Right ventricle myocardium superior (tissue), 1 donor: ENCODE data around the gene PARP12. TPM values are rescaled to one million over a fixed set of nuclear protein-coding genes. Genes with fewer than 3 reads are reported as not detected.
A peak's percentile ranks its signal among the peaks of the same experiment; 100 is the strongest.

ENCODE experiments used
- ATAC-seq: fragments of 200-7000 bp; cut with Tn5 transposase; one replicate; pipeline ENCODE4 v1.9.1; 2020; ENCODE audit warnings: mild to moderate bottlenecking; ENCODE audit not compliant: poor library complexity
- DNase-seq: peaks from one replicate; pipeline ENCODE4 v3.0.0-alpha.2; 2020
- intact Hi-C: fragments of 100-400 bp; cut with DNase I; formaldehyde crosslinking; loops from one replicate; pipeline ENCODE4 v1.11.2; 2022
- total RNA-seq: library from RNA; stranded (reverse); fragmentation: NEBNext Ultra II Directional; extraction: Animal tissue kit (Norgen Biotek cat#: 25700); gene quantifications from one replicate; pipeline ENCODE4 v1.2.1, GENCODE V29; 2021
- donor health status: DM: no; HTN: yes; CAD: no; lungs with severe emphysema.

Gene PARP12
- total RNA-seq, 1 donor from 2014 or later: 10.5 TPM

GRCh38 chr7:140061607-140061930 is 1.2 kb downstream of the PARP12 start:
- intact Hi-C loops: loop anchor here (5.0 kb wide), 1 partner anchor 116 kb away; the partner anchor contains the start of gene KDM7A
- no peak for ATAC-seq
- no peak for DNase-seq

- intact Hi-C loops: loop anchor here (5.0 kb wide), 1 partner anchor 116 kb away; the partner anchor contains the start of gene KDM7A
- peak; percentile 76 for DNase-seq
- peak; percentile 50 for ATAC-seq
Observed at GRCh38 chr7:140060788-140061606, 1.8 kb downstream of the PARP12 start.

GRCh38 chr7:140060243-140060630 is 2.5 kb downstream of the PARP12 start:
- DNase-seq (no peak), ATAC-seq (no peak)
- intact Hi-C loops: loop anchor here (5.0 kb wide), 1 partner anchor 117 kb away; the partner anchor contains the start of gene KDM7A

- peak; percentile 46 for ATAC-seq
- DNase-seq: peak; percentile 57
- intact Hi-C loops: loop anchor here (5.0 kb wide), 1 partner anchor 118 kb away; the partner anchor contains the start of gene KDM7A
Observed at GRCh38 chr7:140059273-140060242, 3.2 kb downstream of the PARP12 start.

GRCh38 chr7:140058517-140058916 is 4.2 kb downstream of the PARP12 start:
- no peak for ATAC-seq
- no peak for DNase-seq
- intact Hi-C loops: no loop called here

- DNase-seq: no peak
- intact Hi-C loops: no loop called here
- ATAC-seq: no peak
Observed at GRCh38 chr7:140057143-140057535, 5.6 kb downstream of the PARP12 start.

GRCh38 chr7:140056431-140057142 is 6.2 kb downstream of the PARP12 start:
- no peak for ATAC-seq
- DNase-seq: no peak
- intact Hi-C loops: no loop called here

GRCh38 chr7:140055833-140056232 is 6.9 kb downstream of the PARP12 start:
- DNase-seq (no peak), ATAC-seq (no peak)
- intact Hi-C loops: no loop called here

- intact Hi-C loops: no loop called here
- ATAC-seq (no peak), DNase-seq (no peak)
Observed at GRCh38 chr7:140054751-140055150, 8.0 kb downstream of the PARP12 start.

GRCh38 chr7:140053812-140054539 is 8.8 kb downstream of the PARP12 start:
- ATAC-seq (no peak), DNase-seq (no peak)
- intact Hi-C loops: no loop called here

- intact Hi-C loops: no loop called here
- no peak for DNase-seq
- ATAC-seq: no peak
Observed at GRCh38 chr7:140051820-140052219, 10.9 kb downstream of the PARP12 start.

GRCh38 chr7:140050100-140050499 is 12.7 kb downstream of the PARP12 start:
- no peak for DNase-seq
- no peak for ATAC-seq
- intact Hi-C loops: no loop called here

- DNase-seq (no peak), ATAC-seq (peak; percentile 45)
- intact Hi-C loops: no loop called here
Observed at GRCh38 chr7:140049339-140050024, 13.3 kb downstream of the PARP12 start.

GRCh38 chr7:140048989-140049338 is 13.8 kb downstream of the PARP12 start:
- intact Hi-C loops: no loop called here
- DNase-seq (no peak), ATAC-seq (no peak)

GRCh38 chr7:140048138-140048537 is 14.6 kb downstream of the PARP12 start:
- DNase-seq: peak; percentile 57

GRCh38 chr7:140047197-140047596 is 15.6 kb downstream of the PARP12 start:
- DNase-seq: no peak
- intact Hi-C loops: no loop called here
- no peak for ATAC-seq

More at GRCh38 chr7:140048138-140048537, 14.6 kb downstream of the PARP12 start:
- ATAC-seq: peak; percentile 90
- intact Hi-C loops: no loop called here

GRCh38 chr7:140045697-140046096 is 17.1 kb downstream of the PARP12 start:
- ATAC-seq (peak; percentile 61), DNase-seq (no peak)
- intact Hi-C loops: no loop called here

- DNase-seq (no peak), ATAC-seq (no peak)
- intact Hi-C loops: no loop called here
Observed at GRCh38 chr7:140044251-140044650, 18.5 kb downstream of the PARP12 start.
